HG03342 (cell line): ENCODE measurements around the gene TYRO3.
"Not testable (repeated sequence)": the region's sequence is repeated elsewhere in the genome, so short reads cannot be mapped to it uniquely, and the experiment has no call there.

Experiments used
- ATAC-seq: cut with Tn5 transposase; IDR thresholded peaks from one replicate; pipeline ENCODE4 v1.9.1; 2021; ENCODE audit warnings: mild to moderate bottlenecking, moderate library complexity; ENCODE audit not compliant: unreplicated experiment

Gene TYRO3

GRCh38 chr15:41553731-41554130, 5.3 kb upstream of the TYRO3 start:
- ATAC-seq: no peak

GRCh38 chr15:41554343-41554742, 4.7 kb upstream of the TYRO3 start:
- ATAC-seq: no peak

- no peak for ATAC-seq
These were observed 4.1 kb upstream of the TYRO3 start for GRCh38 chr15:41554915-41555314.

GRCh38 chr15:41556677-41557076, 2.3 kb upstream of the TYRO3 start:
- ATAC-seq: no peak

GRCh38 chr15:41557673-41558399, 1.2 kb upstream of the TYRO3 start:
- ATAC-seq: peak; percentile 55

- ATAC-seq: no peak
These were observed 299 bp downstream of the TYRO3 start for GRCh38 chr15:41559239-41559782.

- ATAC-seq: no peak
These were observed 1.5 kb downstream of the TYRO3 start for GRCh38 chr15:41560572-41560874.

GRCh38 chr15:41561104-41561776, 2.2 kb downstream of the TYRO3 start:
- ATAC-seq: no peak

GRCh38 chr15:41561777-41562145, 2.7 kb downstream of the TYRO3 start:
- no peak for ATAC-seq

GRCh38 chr15:41562244-41562643, 3.2 kb downstream of the TYRO3 start:
- ATAC-seq: no peak

- ATAC-seq: no peak
These were observed 3.8 kb downstream of the TYRO3 start for GRCh38 chr15:41562784-41563198.

- ATAC-seq: no peak
These were observed 5.4 kb downstream of the TYRO3 start for GRCh38 chr15:41564286-41564959.

- ATAC-seq: no peak
These were observed 6.0 kb downstream of the TYRO3 start for GRCh38 chr15:41564960-41565502.

GRCh38 chr15:41565702-41566101, 6.7 kb downstream of the TYRO3 start:
- ATAC-seq: no peak

GRCh38 chr15:41566121-41566885, 7.3 kb downstream of the TYRO3 start:
- ATAC-seq: no peak

- ATAC-seq: no peak
These were observed 8.2 kb downstream of the TYRO3 start for GRCh38 chr15:41567261-41567660.

- no peak for ATAC-seq
These were observed 8.8 kb downstream of the TYRO3 start for GRCh38 chr15:41567862-41568261.

- no peak for ATAC-seq
These were observed 9.5 kb downstream of the TYRO3 start for GRCh38 chr15:41568350-41569017.

GRCh38 chr15:41569232-41569631, 10.2 kb downstream of the TYRO3 start:
- ATAC-seq: not testable (repeated sequence)

- ATAC-seq: no peak
These were observed 11.8 kb downstream of the TYRO3 start for GRCh38 chr15:41570764-41571163.
